ENCODE data around the gene CA12.
A peak's percentile ranks its signal among the peaks of the same experiment; 100 is the strongest.

The CA12 gene

DNA sequence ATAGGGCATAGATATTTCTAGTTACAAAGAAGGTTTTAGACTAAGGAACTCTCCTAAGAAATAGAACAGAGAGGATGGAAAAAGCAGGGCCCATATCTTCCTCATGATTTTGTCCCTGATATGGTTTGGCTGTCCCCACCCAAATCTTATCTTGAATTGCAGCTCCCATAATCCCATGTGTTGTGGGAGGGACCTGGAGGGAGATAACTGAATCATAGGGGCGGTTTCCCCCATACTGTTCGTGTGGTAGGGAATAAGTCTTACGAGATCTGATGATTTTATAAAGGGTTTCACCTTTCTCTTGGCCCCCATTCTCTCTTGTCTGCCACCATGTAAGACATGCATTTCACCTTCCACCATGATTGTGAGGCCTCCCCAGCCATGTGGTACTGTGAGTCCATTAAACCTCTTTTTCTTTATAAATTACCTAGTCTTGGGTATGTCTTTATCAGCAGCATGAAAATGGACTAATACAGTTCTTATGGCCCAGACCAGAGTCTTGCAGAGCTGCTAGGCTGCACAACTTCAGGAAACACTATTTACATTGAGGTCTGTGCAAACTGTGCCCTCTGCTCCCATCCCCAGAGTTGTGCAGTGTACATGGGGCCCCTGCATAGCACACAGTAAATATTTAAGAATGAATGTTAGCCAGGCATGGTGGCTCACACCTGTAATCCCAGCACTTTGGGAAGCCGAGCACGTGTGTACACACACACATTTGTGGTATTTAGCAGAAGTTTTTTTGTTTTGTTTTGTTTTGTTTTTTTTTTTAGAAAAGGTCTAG lies 20.3 kb upstream of the CA12 start:
- Histone ChIP-seq H4K91ac (ENCODE audit: low read length) (no peak overlapping the region), H3K9ac (ENCODE audit: low read length) (no peak overlapping the region), H3K9me3 (ENCODE audit: control insufficient read depth, low read length) (no peaks in the 10 kb centered on the region), H2BK5ac (ENCODE audit: low read depth, low read length, poor library complexity, severe bottlenecking) (no peak overlapping the region), H3K27me3 (ENCODE audit: control insufficient read depth in 1 of 2, insufficient read depth in 1 of 2, low read length in 2 of 2) (no peaks in the 10 kb centered on the region), H3K36me3 (ENCODE audit: control insufficient read depth in 1 of 2, insufficient read depth in 2 of 2, low read depth in 1 of 2, low read length in 2 of 2) (no peaks in the 10 kb centered on the region), H3K4me3 (ENCODE audit: insufficient read depth in 1 of 2, low read depth in 1 of 2, low read length in 2 of 2) (no peak overlapping the region), H3K79me1 (replicated peaks; ENCODE audit: low read length, poor library complexity, severe bottlenecking) (no peaks in the 10 kb centered on the region), H3K23ac (ENCODE audit: low read length in 2 of 2) (no peak overlapping the region), H2BK120ac (ENCODE audit: low read depth, low read length) (no peak overlapping the region), H3K4me2 (ENCODE audit: low read length, poor library complexity, severe bottlenecking) (no peak overlapping the region), H2BK15ac (ENCODE audit: low read depth, poor library complexity, severe bottlenecking) (no peak overlapping the region), H3K4me1 (ENCODE audit: control insufficient read depth, insufficient read depth, low read depth, low read length) (peaks cover 2% of the 10 kb centered on the region), H3K14ac (ENCODE audit: low read length in 2 of 2) (no peak overlapping the region), H2AK5ac (ENCODE audit: low read length, severe bottlenecking) (no peak overlapping the region), H3K18ac (ENCODE audit: low read depth in 1 of 2, low read length in 2 of 2) (no peak overlapping the region), H2AFZ (ENCODE audit: low read depth, low read length) (no peak overlapping the region), H3K27ac (ENCODE audit: low read length, poor library complexity, severe bottlenecking) (no peak overlapping the region), H2BK12ac (ENCODE audit: low read length in 2 of 2) (no peak overlapping the region), H4K8ac (ENCODE audit: low read length) (no peak overlapping the region), H3K4ac (ENCODE audit: low read depth in 1 of 2, low read length in 2 of 2) (no peak overlapping the region)
- no peak for DNase-seq
- WGBS, result 87% methylated on average over 5 of the region's 5 CpGs

DNA sequence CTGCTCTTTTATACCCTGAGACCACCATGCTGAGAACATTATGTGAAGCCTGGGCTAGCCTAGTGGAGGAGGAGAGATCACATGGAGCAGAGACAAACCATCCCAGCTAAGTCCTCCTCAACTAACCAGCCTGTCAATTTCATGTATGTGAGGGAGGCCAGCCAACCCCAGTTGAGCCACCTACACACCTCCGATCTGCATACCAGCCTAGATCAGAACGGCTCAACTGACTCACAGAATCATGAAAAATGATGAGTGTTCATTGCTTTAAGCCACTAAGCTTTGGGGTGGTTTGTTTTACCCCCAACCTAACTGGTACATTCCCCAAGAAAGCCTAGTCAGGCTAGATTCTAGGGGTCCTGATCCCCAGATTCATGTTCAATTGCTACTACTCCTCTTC lies 19.4 kb upstream of the CA12 start:
- H4K91ac ChIP-seq (ENCODE audit: low read length), result no peak overlapping the region
- no peaks in the 10 kb centered on the region for H3K79me1 ChIP-seq (replicated peaks; ENCODE audit: low read length, poor library complexity, severe bottlenecking)
- peak overlapping the region; percentile 62 for H2AK5ac ChIP-seq (ENCODE audit: low read length, severe bottlenecking)
- no peak overlapping the region for H3K27ac ChIP-seq (ENCODE audit: low read length, poor library complexity, severe bottlenecking)
- H3K4ac ChIP-seq (ENCODE audit: low read depth in 1 of 2, low read length in 2 of 2), result no peak overlapping the region
- H3K36me3 ChIP-seq (ENCODE audit: control insufficient read depth in 1 of 2, insufficient read depth in 2 of 2, low read depth in 1 of 2, low read length in 2 of 2), result no peaks in the 10 kb centered on the region
- WGBS, result 71% methylated on average over 2 of the region's 2 CpGs
- peak overlapping the region in 1 of 2 experiments; percentile 46 for H3K23ac ChIP-seq (ENCODE audit: low read length in 2 of 2)
- no peak overlapping the region for H3K14ac ChIP-seq (ENCODE audit: low read length in 2 of 2)
- H3K18ac ChIP-seq (ENCODE audit: low read depth in 1 of 2, low read length in 2 of 2), result peak overlapping the region in 1 of 2 experiments; percentile 65
- no peak overlapping the region for H2AFZ ChIP-seq (ENCODE audit: low read depth, low read length)
- H2BK120ac ChIP-seq (ENCODE audit: low read depth, low read length), result peak overlapping the region; percentile 67
- no peak overlapping the region for H2BK15ac ChIP-seq (ENCODE audit: low read depth, poor library complexity, severe bottlenecking)
- H3K4me1 ChIP-seq (ENCODE audit: control insufficient read depth, insufficient read depth, low read depth, low read length), result peaks cover 2% of the 10 kb centered on the region
- H3K9ac ChIP-seq (ENCODE audit: low read length), result no peak overlapping the region
- no peaks in the 10 kb centered on the region for H3K27me3 ChIP-seq (ENCODE audit: control insufficient read depth in 1 of 2, insufficient read depth in 1 of 2, low read length in 2 of 2)
- H3K4me3 ChIP-seq (ENCODE audit: insufficient read depth in 1 of 2, low read depth in 1 of 2, low read length in 2 of 2), result no peak overlapping the region
- H3K9me3 ChIP-seq (ENCODE audit: control insufficient read depth, low read length), result no peaks in the 10 kb centered on the region
- H2BK5ac ChIP-seq (ENCODE audit: low read depth, low read length, poor library complexity, severe bottlenecking), result no peak overlapping the region
- no peak for DNase-seq
- peak overlapping the region; percentile 67 for H4K8ac ChIP-seq (ENCODE audit: low read length)
- peak overlapping the region; percentile 15 to 97 for H2BK12ac ChIP-seq (ENCODE audit: low read length in 2 of 2)
- H3K4me2 ChIP-seq (ENCODE audit: low read length, poor library complexity, severe bottlenecking), result no peak overlapping the region

DNA sequence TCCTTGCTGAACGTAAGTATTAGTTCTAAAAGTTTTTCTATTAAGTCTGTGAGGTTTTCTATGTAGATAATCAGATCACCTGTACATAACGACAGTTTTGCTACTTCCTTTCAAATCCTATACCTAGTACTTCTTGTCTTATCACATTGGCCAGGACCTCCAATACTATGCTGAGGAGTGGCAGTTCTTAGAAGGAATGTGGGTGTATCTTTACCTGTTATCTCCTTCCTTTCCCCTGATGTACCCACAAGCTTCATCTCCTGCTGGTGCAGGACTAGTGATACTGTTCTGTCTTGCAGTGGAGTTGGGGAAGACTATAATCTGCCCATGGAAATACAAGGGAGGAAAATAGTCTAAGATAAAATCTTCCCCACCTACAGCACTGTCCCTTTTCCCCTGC lies 16.8 kb upstream of the CA12 start:
- H2BK12ac ChIP-seq (ENCODE audit: low read length in 2 of 2), result no peak overlapping the region
- H2BK120ac ChIP-seq (ENCODE audit: low read depth, low read length), result no peak overlapping the region
- H4K8ac ChIP-seq (ENCODE audit: low read length), result no peak overlapping the region
- H3K4me2 ChIP-seq (ENCODE audit: low read length, poor library complexity, severe bottlenecking), result no peak overlapping the region
- no peaks in the 10 kb centered on the region for H3K79me1 ChIP-seq (replicated peaks; ENCODE audit: low read length, poor library complexity, severe bottlenecking)
- H2AFZ ChIP-seq (ENCODE audit: low read depth, low read length), result no peak overlapping the region
- no peak overlapping the region for H3K18ac ChIP-seq (ENCODE audit: low read depth in 1 of 2, low read length in 2 of 2)
- no peak overlapping the region for H2AK5ac ChIP-seq (ENCODE audit: low read length, severe bottlenecking)
- no peak overlapping the region for H3K27ac ChIP-seq (ENCODE audit: low read length, poor library complexity, severe bottlenecking)
- no peaks in the 10 kb centered on the region for H3K27me3 ChIP-seq (ENCODE audit: control insufficient read depth in 1 of 2, insufficient read depth in 1 of 2, low read length in 2 of 2)
- no peak overlapping the region for H3K9ac ChIP-seq (ENCODE audit: low read length)
- no peaks in the 10 kb centered on the region for H3K9me3 ChIP-seq (ENCODE audit: control insufficient read depth, low read length)
- peaks cover 2% of the 10 kb centered on the region for H3K4me1 ChIP-seq (ENCODE audit: control insufficient read depth, insufficient read depth, low read depth, low read length)
- H4K91ac ChIP-seq (ENCODE audit: low read length), result no peak overlapping the region
- H2BK5ac ChIP-seq (ENCODE audit: low read depth, low read length, poor library complexity, severe bottlenecking), result no peak overlapping the region
- no peak overlapping the region for H2BK15ac ChIP-seq (ENCODE audit: low read depth, poor library complexity, severe bottlenecking)
- H3K23ac ChIP-seq (ENCODE audit: low read length in 2 of 2), result no peak overlapping the region
- DNase-seq, result no peak
- WGBS, result no CpG with 5 or more reads among the region's 2 CpGs
- no peak overlapping the region for H3K4ac ChIP-seq (ENCODE audit: low read depth in 1 of 2, low read length in 2 of 2)
- H3K36me3 ChIP-seq (ENCODE audit: control insufficient read depth in 1 of 2, insufficient read depth in 2 of 2, low read depth in 1 of 2, low read length in 2 of 2), result no peaks in the 10 kb centered on the region
- no peak overlapping the region for H3K4me3 ChIP-seq (ENCODE audit: insufficient read depth in 1 of 2, low read depth in 1 of 2, low read length in 2 of 2)
- no peak overlapping the region for H3K14ac ChIP-seq (ENCODE audit: low read length in 2 of 2)

GRCh38 chr15:63396152-63396928 lies 14.7 kb upstream of the CA12 start:
- H3K14ac ChIP-seq (ENCODE audit: low read length in 2 of 2), result no peak overlapping the region
- DNase-seq, result peak; percentile 28
- H3K4me3 ChIP-seq (ENCODE audit: insufficient read depth in 1 of 2, low read depth in 1 of 2, low read length in 2 of 2), result no peak overlapping the region
- no peak overlapping the region for H2AFZ ChIP-seq (ENCODE audit: low read depth, low read length)
- no peak overlapping the region for H2AK5ac ChIP-seq (ENCODE audit: low read length, severe bottlenecking)
- H3K4me2 ChIP-seq (ENCODE audit: low read length, poor library complexity, severe bottlenecking), result no peak overlapping the region
- H3K23ac ChIP-seq (ENCODE audit: low read length in 2 of 2), result no peak overlapping the region
- H3K79me1 ChIP-seq (replicated peaks; ENCODE audit: low read length, poor library complexity, severe bottlenecking), result no peaks in the 10 kb centered on the region
- H3K4ac ChIP-seq (ENCODE audit: low read depth in 1 of 2, low read length in 2 of 2), result no peak overlapping the region
- no peak overlapping the region for H4K91ac ChIP-seq (ENCODE audit: low read length)
- H4K8ac ChIP-seq (ENCODE audit: low read length), result no peak overlapping the region
- no peaks in the 10 kb centered on the region for H3K27me3 ChIP-seq (ENCODE audit: control insufficient read depth in 1 of 2, insufficient read depth in 1 of 2, low read length in 2 of 2)
- H3K4me1 ChIP-seq (ENCODE audit: control insufficient read depth, insufficient read depth, low read depth, low read length), result peaks cover 2% of the 10 kb centered on the region
- H3K18ac ChIP-seq (ENCODE audit: low read depth in 1 of 2, low read length in 2 of 2), result no peak overlapping the region
- H2BK12ac ChIP-seq (ENCODE audit: low read length in 2 of 2), result no peak overlapping the region
- no peak overlapping the region for H2BK120ac ChIP-seq (ENCODE audit: low read depth, low read length)
- H3K27ac ChIP-seq (ENCODE audit: low read length, poor library complexity, severe bottlenecking), result no peak overlapping the region
- H2BK5ac ChIP-seq (ENCODE audit: low read depth, low read length, poor library complexity, severe bottlenecking), result no peak overlapping the region
- H3K36me3 ChIP-seq (ENCODE audit: control insufficient read depth in 1 of 2, insufficient read depth in 2 of 2, low read depth in 1 of 2, low read length in 2 of 2), result no peaks in the 10 kb centered on the region
- no peaks in the 10 kb centered on the region for H3K9me3 ChIP-seq (ENCODE audit: control insufficient read depth, low read length)
- no peak overlapping the region for H2BK15ac ChIP-seq (ENCODE audit: low read depth, poor library complexity, severe bottlenecking)
- no peak overlapping the region for H3K9ac ChIP-seq (ENCODE audit: low read length)
- WGBS, result 71% methylated on average over 7 of the region's 8 CpGs

Measured in mesenchymal stem cell (in vitro differentiated cells and primary cell).